ENCODE measurements around the gene MID1.

Gene MID1

GRCh38 chrX:10620121-10620699 is at the start of gene MID1:
TSS of gene MID1 (minus strand) at chrX:10620585. CDS start at chrX:10567547, 53,038 bp downstream.
- no peak for DNase-seq (ENCODE audit: low read depth)

GRCh38 chrX:10667143-10667542 is 46.8 kb upstream of the MID1 start:
- DNase-seq (ENCODE audit: low read depth), result no peak

GRCh38 chrX:10666102-10666501 is 45.7 kb upstream of the MID1 start:
- DNase-seq (ENCODE audit: low read depth), result no peak

- DNase-seq (ENCODE audit: low read depth), result no peak
Measured at GRCh38 chrX:10665681-10666080, 45.3 kb upstream of the MID1 start.

GRCh38 chrX:10660171-10660570 is 39.8 kb upstream of the MID1 start:
- no peak for DNase-seq (ENCODE audit: low read depth)

- no peak for DNase-seq (ENCODE audit: low read depth)
Measured at GRCh38 chrX:10656214-10656613, 35.8 kb upstream of the MID1 start.

GRCh38 chrX:10654960-10655359 is 34.6 kb upstream of the MID1 start:
- DNase-seq (ENCODE audit: low read depth), result no peak

- DNase-seq (ENCODE audit: low read depth), result no peak
Measured at GRCh38 chrX:10653302-10653701, 32.9 kb upstream of the MID1 start.

- no peak for DNase-seq (ENCODE audit: low read depth)
Measured at GRCh38 chrX:10649265-10649664, 28.9 kb upstream of the MID1 start.

- no peak for DNase-seq (ENCODE audit: low read depth)
Measured at GRCh38 chrX:10648614-10649013, 28.2 kb upstream of the MID1 start.

GRCh38 chrX:10636851-10637250 is 16.5 kb upstream of the MID1 start:
- no peak for DNase-seq (ENCODE audit: low read depth)

- DNase-seq (ENCODE audit: low read depth), result no peak
Measured at GRCh38 chrX:10636337-10636736, 16.0 kb upstream of the MID1 start.

GRCh38 chrX:10634392-10635161 is 14.2 kb upstream of the MID1 start:
- DNase-seq (ENCODE audit: low read depth), result no peak

GRCh38 chrX:10633722-10634121 is 13.3 kb upstream of the MID1 start:
- no peak for DNase-seq (ENCODE audit: low read depth)

- DNase-seq (ENCODE audit: low read depth), result no peak
Measured at GRCh38 chrX:10631416-10632145, 11.2 kb upstream of the MID1 start.

- DNase-seq (ENCODE audit: low read depth), result no peak
Measured at GRCh38 chrX:10630320-10630719, 9.9 kb upstream of the MID1 start.

GRCh38 chrX:10629905-10630304 is 9.5 kb upstream of the MID1 start:
- DNase-seq (ENCODE audit: low read depth), result no peak

- no peak for DNase-seq (ENCODE audit: low read depth)
Measured at GRCh38 chrX:10628906-10629305, 8.5 kb upstream of the MID1 start.

- no peak for DNase-seq (ENCODE audit: low read depth)
Measured at GRCh38 chrX:10622197-10622596, 1.8 kb upstream of the MID1 start.

- DNase-seq (ENCODE audit: low read depth), result no peak
Measured at GRCh38 chrX:10619425-10620046, 849 bp downstream of the MID1 start.

GRCh38 chrX:10618961-10619360 is 1.4 kb downstream of the MID1 start:
- no peak for DNase-seq (ENCODE audit: low read depth)

GRCh38 chrX:10617999-10618351 is 2.4 kb downstream of the MID1 start:
- no peak for DNase-seq (ENCODE audit: low read depth)
